GM15510 (cell line): ENCODE measurements around the gene ADGB.

ENCODE experiments used
- POLR2A ChIP-seq: IDR thresholded peaks from 3 replicates; pipeline ENCODE4 v1.6.1; 2011; ENCODE audit warnings: borderline replicate concordance; ENCODE audit not compliant: insufficient read length; ENCODE audit errors: extremely low read depth

ADGB gene

DNA sequence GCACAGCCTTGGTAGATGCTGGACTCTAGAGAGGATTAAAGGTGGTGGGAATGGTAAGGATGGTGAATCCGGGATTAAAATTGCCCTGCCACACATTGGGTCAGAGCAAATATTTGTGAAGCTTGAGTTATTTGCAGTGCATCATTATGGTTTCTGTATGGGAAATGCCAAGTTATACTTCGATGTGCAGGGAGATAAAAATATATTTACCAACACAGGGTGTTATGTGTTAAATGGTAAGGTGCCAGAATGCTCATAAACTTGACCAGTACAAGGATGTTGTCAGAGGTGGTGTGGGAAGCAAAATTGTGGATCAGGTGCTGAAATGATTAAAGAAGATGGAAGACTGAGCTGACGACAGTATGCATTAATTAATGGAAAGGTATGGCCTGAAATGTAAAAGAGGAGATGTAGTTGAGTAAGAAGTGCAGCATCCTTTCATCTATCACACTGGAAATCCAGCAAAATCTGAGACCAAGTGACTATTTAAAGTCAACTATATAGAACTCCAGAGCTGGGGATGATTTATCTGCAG is 262.3 kb downstream of the ADGB start:
- TF ChIP-seq POLR2A, result no peak

DNA sequence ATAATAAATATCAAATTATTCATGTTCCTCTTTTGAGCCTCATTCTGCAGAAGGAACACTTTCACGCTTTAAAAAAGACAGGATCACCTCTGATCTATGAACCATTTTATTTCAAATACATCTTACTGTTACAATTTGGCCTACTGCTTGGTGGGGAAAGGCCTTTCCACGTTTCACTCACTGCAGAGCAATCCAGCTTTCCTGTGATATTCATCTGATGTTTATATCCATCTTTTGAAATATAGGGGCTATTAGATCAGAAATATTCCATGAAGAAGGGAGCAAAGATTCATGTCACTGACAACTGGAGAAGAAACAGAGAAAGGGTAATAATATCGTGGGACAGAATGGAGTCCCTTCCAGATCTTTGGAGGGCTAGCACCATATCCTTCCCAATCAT is 262.9 kb downstream of the ADGB start:
- no peak for TF ChIP-seq POLR2A

DNA sequence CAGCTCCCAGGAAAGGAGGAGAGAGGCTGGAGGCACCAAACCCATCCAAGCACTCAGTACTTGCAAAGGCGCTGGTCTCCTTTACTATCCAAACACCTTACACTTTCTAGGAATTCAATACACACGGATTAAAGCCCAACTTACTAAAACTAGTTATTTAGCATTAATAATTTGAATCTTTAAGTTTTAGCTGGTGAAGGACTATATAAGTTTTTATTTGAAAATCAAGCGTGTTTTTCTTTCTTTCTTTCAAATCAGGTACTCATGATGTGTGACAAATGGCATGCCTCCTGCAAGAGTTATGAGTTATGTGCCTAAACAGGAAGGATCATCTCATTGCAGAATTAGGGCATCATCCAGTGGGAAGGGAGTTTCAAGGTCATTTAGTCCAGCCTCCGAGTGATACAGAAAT is 263.7 kb downstream of the ADGB start:
- TF ChIP-seq POLR2A, result no peak

DNA sequence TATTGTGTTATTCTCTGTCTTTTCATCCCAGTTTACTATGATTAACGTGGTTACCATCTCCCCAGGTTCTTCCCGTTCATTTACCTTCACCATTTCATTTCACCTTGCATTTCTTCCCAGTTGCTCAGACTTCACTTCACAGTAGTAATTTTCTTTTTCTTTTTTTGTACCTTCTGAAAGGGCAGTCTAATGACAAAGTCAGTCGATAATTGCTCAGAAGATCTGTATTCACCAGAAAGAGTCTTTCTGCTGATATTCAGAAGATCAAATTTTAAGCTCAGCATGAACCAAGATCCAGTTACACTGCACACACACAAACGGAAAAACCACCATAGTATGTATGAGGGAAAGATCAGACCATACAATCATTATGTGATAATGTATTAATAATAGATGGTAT is 265.5 kb downstream of the ADGB start:
- TF ChIP-seq POLR2A, result no peak

DNA sequence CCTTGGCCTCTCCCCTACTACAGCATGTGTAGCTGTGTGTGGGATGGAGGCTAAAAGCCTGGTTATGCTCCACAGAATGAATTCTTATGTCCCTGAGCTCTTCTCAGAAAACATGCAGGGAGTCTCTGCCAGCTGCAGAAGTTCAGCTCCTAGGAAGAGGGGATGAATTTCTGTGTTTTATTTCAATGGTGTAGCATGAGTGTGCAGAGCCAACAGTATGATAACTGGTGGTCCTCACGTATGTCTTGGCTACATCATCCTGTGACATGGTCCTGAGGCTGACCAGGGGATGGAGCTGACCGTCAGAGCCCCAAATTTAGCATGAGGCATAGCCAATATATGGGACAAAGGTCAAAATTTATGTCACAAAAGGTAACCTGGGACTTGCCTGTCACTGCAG is 266.1 kb downstream of the ADGB start:
- no peak for TF ChIP-seq POLR2A
